ENCODE data around the gene SNX24.
"Not testable (repeated sequence)": the region's sequence is repeated elsewhere in the genome, so short reads cannot be mapped to it uniquely, and the experiment has no call there.

The SNX24 gene

DNA sequence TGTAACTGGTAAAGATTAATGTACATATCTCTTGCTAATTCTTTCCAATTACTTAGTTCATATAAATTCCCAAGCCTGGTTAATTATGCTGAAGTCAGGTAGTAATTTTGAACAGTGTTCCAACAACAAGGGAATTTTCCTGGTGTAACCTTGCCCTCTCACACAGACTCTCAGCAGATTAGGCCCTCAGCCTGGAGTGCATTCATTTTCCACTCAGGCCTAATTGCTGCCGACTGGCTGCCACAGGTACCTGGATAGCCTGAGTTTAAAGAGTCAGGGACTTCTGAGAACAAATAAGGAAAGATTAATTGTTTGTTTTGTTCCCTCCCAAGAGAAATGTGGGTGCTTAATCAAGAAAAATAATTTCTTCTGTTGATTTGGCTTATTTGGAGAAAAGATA is 119.7 kb downstream of the SNX24 start:
- no peak for DNase-seq

DNA sequence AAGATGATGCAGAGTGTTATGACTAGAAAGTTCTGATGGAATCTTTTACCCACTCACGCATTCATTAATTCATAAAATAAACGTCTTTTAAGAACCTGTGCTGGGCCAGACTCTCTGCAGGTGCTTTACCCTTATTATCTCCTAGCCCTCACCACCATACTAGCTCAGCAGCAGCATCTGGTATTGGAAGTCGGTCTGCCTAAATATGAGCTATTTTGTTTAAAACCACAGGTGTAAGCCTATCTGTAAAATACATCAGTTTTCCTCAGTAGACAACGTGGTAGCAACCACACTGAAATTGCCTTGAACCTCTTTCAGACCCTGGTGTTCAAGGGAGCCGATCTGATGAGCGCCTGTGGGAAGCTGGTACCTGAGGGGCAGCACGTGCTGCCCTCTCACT is 121.7 kb downstream of the SNX24 start:
- DNase-seq, result no peak

DNA sequence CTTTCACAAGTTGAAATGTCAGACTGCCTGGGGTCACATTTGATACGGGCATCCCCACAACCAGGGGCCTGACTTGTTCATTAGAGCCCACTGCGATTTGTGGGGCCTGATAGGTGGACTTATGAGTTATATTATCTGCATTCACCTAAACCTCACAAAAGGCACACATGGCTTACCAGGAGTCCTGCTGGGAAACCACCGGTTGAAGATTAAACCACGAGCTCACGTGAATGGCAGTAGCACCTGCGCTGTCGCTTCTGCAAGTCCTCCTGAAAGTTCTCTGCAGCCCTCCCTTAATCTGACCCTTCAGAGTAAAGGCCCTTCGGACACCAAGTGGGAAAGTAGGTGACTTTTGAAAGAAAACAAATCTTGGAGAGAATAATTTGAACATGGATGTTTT is 122.2 kb downstream of the SNX24 start:
- DNase-seq, result no peak

DNA sequence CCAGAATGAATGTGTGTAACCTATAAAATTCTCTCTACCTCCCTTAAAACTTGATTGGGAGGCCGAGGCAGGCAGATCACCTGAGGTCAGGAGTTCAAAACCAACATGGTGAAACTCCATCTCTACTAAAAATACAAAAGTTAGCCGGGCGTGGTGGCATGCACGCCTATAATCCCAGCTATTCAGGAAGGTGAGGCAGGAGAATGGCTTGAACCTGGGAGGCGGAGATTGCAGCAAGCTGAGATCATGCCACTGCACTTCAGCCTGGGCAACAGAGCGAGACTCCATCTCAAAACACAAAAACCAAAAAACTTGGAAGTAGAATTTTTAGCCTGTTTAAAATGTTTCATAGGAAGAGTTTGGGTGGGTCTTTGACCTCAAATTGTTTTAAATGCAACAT is 122.6 kb downstream of the SNX24 start:
- DNase-seq, result not testable (repeated sequence)

DNA sequence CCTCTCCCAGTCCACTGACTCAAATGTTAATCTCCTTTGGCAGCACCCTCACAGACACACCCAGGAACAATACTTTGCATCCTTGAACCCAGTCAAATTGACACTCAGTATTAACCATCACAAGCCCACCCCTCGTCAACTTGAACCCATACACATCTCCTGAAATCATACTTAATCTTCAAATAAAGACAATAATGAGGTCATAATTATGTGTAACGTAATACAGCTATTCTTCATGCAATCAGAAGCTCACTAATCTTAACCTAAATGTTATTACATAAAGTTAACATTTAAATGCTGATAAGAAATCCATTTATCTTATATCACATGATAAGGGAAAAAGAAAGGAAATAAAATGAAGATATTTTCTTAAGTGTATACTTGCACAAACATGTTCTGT is 125.9 kb downstream of the SNX24 start:
- no peak for DNase-seq

DNA sequence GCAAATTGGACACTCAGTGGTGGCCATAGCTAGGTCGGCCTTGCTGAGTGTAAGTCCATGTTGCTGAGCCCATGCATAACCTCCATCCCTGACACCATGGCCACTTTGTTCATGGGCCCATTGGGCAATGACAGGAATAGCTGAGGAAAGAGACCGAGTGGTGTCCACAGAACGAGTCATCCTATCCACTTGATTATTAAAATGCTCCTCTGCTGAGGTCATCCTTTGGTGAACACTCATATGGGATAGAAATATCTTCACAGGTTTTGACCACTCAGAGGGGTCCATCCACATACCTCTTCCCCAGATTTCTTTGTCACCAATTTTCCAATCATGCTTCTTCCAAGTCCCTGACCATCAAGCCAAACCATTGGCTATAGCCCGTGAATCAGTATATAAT is 127.5 kb downstream of the SNX24 start:
- DNase-seq, result no peak

DNA sequence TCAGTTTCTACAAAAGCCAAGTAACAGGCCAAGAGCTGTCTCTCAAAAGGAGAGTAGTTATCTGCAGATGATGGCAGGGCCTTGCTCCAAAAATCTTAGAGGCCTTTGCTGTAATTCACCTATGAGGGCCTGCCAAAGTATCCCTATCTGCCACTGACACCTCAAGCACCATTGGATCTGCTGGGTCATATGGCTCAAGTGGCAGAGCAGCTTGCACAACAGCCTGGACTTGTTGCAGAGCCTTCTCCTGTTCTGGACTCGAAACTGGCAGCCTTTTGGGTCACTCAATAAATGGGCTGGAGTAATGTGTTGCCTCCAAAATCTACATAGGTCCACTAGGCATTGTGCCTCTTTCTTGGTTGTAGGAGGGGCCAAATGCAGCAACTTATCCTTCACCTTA is 128.3 kb downstream of the SNX24 start:
- DNase-seq, result not testable (repeated sequence)

DNA sequence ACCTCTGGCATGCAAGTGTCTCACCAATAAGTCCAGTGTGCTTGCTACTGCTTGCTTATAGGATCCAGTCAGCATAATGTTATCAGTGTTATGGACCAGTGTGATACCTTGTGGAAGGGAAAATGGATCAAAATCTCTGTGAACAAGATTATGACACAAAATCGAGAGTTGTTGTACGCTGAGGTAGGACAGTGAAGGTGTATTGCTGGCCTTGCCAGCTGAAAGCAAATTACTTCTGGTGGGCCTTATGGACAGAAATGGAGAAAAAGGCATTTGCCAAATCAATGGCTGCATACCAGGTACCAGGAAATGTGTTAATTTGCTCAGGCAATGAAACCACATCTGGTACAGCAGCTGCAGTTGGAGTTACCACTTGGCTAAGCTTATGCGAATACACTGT is 128.8 kb downstream of the SNX24 start:
- not testable (repeated sequence) for DNase-seq

DNA sequence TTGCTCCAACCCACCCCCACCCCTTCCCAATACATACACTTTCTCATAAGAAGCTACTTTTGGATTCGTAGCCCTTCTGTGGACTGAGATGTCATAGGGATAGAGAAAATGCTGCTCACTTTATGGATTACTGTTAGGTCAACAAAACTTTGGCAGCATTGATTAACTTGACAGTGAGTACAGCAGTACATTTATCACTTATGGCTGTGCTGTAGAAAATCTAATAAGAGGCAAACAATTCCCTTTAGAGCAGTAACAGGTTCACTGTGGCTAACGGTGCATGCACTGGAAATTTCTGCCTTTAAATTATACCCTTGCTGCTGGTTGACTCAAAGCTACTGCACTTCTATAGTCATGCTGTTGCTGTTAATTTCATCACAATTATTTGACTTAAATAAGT is 131.9 kb downstream of the SNX24 start:
- no peak for DNase-seq

DNA sequence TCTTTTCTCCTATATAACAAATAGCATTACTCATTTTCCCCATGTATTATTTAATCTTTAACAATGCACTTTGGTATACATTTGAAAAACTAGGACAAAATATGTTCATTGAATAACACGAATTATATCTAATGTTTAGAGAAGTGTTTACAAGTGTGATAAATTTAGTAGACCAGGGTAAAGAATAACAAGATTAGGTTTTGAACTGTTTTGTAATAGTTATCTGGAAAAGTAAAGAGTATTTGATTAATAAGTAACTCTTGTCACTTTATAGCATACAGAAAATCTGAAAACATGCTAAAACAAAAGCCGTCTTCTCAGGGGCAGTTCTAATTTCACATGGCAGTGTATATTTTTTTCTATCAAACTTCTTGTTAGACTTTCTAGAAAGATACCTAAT is 132.7 kb downstream of the SNX24 start:
- DNase-seq, result no peak

DNA sequence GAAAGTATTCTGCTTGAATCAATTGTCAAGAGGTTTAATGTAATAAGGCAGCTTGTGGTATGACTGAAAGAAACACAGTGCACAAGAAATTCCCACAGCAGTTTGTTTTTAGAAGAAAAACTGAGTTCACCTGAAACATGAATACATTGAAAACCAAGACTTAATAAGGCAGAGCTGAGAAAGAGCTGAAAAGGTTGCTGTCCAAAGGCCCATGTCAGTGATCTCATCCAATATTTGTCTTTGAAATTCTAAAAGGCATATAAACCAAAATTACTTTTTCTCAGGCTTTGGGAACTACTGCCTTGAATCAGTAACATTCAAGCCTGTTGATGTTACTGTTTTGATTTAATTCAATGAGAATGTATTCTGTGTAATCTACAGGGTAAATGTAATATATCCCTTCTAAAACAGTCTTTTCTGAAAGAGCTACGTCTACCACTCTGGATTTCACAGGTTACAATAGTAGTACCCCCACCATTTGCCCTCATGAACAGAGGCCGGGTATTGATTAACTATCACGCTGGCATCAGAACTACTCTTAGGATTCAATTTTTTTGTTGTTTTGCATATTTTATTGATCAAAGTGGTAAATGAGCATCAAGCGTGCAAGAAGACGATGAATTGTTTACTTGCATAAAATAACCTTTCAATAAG is 133.4 kb downstream of the SNX24 start:
- no peak for DNase-seq

DNA sequence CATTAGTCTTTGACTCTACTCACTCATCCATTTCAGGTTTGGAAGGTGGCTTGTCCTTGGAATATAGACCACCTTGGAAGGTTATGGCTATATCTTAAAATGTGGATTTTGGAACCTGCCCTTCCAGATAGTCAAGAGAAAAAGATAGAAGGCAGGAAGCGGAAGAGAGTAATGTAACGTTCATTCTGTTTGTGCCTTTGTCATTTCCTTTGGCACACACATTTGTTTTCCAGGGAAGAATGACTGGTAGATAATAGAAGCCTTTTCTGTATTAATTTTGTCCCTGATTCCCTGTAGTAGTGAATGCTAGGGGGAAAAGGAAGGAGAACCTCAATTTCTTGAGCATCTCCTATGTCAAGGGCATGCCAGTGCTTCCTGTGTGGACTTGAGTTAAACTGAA is 136.4 kb downstream of the SNX24 start:
- no peak for DNase-seq

DNA sequence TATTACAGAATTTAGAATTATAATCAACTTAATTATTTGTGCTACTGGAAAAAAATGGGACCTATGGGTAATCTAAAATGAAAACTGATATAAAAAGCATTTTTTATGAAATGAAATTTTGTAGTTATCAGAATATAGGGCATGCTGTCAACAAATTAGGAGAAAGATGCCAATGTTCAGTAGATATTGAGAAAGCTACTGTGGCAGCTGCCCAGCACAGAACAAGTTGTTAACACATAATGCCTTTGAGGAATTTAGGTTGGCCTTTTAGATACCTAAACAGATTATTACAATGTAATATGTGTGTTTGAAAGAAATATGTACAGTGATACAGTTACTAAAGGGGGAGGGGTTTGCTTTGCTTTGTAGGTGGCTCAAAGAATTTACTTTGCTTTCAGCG is 137.0 kb downstream of the SNX24 start:
- no peak for DNase-seq

DNA sequence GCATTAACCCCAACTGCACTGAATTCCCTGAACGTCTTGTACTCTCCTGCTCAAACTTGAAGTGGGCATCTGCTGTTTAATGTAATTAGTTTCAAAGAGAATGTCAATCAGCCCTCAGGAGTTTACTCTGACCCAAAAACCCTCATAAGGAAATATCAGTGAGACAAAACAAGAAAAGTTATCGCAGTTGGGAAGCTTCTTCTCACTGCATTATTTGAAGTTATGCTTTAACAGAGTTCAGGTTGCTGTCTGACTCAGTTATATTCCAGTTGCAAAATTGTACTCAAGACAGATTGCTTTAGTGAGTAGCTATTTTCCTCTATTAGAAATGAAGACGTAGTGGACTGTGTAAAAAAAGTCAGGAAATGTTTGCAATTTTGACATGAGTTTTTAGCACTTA is 139.0 kb downstream of the SNX24 start:
- no peak for DNase-seq

DNA sequence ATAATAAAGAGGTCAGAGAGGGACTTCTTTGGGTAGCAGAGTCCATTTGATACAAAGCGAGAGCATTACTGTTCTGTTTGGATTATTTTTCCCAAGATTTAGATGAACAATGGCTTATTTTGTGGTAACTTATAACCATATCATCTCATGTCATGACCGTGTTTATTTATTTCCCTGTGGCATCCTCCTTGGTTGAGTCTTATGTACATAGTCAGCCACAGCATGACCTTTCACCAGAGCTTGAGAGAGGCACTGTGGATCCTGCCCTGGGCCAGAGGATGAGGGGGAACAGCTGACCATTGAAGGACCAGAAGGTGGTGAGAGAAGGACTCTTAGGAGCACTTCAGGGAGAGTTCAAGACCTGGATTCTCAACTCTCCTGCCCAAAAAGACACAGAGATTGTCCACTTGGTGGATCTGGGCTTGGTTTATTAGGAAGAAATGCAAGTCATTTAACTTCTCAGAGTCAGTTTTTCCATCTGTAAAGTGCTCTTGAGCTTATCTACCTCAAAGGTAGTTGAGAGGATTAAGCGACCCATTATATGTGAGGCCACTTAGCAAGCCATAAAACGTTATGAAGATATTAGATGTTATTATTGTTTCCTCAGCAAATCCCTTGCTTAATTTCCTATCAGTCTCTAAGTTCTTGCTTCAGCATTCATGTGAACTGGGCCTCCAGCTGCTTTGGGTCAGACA is 139.7 kb downstream of the SNX24 start:
- DNase-seq, result no peak

DNA sequence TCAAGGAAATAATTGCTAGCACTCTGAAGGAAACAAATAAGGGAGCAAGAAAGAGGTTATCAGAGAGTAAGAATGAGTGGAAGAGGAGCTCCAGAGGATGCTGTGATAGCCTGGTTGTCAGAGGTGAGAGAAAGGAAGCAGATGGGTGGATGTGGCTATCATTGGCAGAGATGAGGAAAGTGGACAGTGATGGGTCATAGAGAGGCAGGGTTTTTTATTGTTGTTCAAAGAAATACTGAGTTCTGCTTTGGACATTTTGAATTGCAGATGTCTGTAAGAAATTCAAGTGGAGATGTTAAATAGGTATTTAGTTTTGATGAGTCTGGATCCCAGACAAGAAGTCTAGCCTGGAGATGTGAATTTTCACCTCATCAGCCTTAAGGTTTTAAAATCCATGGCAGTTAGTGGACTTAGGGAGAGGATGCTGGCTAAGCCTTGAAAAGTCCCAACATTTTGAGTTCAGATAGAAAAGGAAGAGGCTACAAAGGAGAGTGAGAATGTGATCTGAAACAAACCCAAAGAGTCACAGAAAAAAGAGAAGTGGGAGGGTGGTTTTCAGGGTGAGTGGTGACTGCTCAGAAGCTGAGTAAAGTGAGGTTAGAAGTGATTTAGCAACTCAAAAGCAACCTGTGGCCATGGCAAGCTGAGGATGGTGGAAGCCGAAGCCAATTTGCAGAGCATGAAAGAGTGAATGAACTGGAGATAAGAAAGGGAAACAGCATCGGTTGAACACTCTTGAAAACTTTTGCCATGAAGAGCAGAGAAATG is 140.7 kb downstream of the SNX24 start:
- no peak for DNase-seq

DNA sequence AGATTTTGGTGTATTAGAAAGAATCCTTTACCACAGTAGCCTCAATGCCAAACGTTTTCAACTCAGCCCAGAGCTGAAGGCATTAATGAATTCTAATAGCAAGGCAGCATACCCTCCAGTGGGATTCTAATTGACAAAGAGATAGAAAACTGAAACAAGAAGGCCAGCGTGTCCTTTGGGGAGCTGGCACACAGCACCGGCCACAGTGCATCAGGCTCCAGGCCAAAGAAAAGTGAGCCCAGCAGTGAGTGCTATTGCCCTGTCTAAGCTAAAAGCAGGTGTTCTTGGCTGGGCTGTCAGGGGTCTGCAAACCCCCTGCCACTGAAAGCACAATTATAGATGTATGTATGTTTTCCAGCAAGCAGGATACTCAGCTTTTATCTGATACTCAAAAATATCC is 150.7 kb downstream of the SNX24 start:
- no peak for DNase-seq

DNA sequence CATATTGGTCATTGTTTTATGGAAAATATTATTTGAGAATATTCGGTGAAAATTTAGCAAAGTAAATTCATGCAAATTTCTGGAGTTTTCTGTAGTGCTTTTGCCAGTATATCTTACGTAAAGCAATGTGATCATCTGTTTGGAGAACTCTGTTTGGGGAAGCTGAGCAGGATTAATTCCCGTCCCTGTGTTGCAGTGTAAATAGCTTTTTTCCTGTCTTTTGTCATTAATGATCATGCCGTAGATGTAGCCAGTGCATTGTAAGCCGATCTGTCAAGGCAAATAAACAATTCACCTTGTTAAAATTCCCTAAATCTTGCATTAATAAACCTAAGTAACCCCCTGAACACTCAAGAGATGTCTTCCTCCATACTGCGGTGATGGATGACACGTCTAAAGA is 151.9 kb downstream of the SNX24 start:
- DNase-seq, result no peak

DNA sequence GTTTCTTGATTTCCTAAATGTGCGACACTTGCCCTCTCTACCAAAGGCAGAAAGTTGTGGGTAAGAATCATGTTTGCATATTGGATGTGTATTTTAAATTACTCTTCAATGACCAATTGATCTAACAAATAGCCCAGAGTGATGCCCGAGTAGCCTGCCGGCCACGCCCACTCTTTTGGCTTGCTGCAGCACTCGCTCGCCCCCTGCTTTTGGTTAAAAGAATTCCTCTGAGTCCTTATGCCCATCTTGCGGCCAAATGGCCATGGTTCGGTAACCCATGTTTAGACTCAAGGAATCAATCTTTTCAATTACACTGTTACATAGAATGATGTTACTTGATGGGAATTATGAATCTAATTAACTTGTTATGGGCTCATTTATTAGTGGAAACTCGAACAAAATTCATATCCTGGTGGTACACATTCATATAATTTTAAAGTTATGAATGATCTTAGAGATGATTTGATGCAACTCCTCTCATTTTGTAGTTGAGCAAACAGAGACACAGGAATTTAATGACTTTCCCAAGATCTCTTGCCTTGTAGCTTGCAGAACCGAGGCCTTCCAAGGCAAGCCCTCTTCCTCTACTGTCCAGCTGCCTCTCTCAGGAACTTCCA is 154.6 kb downstream of the SNX24 start:
- DNase-seq, result no peak

DNA sequence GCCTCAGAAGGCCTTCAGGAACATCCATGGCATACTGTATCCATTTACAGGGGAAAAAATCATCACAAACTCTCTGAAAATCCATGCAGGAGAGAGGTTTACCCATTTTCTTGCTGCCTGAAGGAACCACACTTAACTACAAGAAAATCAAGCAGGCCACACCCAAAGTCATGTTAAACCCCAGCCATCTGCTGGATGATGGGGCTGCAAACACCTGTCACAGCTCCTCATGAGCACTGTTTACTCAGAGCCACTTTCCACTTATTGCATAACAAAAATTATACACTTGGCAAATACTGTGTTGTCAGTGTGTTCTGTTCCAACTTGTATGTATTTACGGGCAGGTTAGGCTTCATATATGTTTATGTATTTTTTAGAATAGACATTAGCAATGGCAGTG is 155.3 kb downstream of the SNX24 start:
- no peak for DNase-seq

DNA sequence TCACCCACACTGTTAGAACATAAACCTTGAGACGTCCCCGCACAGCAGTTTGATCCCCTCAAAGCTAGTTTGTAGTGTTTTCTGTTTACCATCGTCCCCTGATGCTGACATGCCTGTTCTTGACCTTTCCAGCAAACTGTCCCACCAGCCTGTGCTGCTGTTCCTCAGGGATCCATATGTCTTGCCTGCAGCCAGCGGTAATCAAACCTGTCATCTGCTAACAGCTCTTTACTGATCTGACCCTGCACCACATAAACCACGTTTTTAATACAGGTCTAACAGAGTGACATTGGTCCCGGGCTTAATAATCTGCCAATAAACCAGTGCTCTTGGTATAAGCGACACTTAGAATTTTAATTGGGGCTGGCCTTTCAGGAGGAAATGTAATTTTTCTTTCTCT is 156.4 kb downstream of the SNX24 start:
- no peak for DNase-seq

DNA sequence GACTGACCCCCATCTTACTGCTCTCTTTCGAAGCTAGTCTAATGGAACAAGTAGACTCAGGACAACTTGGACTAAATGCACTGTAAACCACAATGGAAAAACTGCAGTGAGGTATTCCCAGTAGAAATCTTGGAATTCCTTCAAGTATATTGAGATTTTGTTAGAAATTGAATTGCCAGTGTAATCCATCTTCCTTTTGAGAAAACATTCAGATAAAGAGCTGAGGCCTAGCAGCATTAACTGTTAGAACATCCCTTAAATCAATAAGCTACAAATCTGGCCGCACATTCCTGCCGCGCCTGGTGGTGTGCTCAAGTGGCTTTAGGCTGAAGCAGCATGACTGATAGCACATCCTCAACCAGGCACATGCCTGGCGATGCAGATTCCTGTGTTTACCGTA is 161.8 kb downstream of the SNX24 start:
- no peak for DNase-seq

DNA sequence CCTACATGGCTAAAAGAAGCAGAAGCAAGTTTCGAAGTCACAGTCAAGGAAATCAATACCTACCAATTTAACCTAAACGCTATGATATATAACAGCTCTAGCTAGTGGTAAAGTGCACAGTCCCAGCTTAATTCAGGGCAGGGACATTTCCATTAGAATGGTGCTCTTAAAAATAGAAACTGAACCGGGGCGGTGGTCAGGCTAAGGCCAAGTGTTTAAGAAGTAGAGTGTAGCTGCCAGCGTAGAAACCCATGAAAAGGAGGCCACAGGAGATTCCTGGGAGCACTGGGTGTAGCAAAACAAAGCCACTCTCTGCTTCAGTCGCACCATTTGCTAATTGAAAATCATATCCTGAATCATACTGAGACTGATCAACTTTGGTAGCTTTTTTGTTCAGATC is 162.3 kb downstream of the SNX24 start:
- DNase-seq, result no peak

Data from right kidney (tissue), 1 donor.